ENCODE measurements around the gene POGZ. TPM values are rescaled to one million over a fixed set of nuclear protein-coding genes. Genes with fewer than 3 reads are reported as not detected.

The POGZ gene
- total and polyA plus RNA-seq, 2 of the 4 experiments (the other 2 are of a cell fraction), result 20.8 to 33.5 TPM

DNA sequence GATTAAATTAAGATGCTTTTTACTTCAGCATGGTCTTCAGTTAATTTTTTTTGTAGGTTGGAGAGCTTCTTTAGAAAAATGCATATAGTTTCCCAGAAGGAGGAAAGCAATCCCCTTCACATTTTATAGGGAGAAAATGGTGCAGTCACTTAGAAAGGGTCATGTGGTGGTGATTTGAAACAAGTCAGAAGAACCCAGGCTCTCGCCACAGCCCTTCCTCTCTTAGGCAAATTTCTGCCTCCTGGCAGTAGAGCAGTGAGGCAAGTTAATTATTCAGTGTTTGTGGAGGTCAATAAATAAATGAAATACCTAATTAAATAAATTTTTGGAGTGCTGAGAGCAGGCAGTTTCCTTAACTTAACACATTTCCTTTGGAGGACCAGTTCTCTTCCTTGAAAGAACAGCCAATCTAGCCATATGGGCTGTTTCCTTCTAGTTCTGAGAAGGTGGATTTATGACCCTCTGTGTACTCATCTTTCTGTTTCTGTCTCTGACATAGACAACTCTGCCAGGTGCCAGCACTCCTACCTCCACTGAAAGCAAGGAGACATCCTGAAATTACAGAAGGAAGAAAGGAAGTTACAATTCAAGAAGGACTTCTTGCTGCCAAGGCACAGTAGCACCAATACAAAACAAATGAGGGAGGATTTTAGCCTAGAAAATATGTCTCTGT is 19.0 kb upstream of the POGZ start:
- no peak overlapping the region for H3K56ac ChIP-seq (ENCODE audit: extremely low read depth, insufficient read depth, low read length)
- H3K9me3 ChIP-seq (ENCODE audit: control insufficient read depth, insufficient read depth, low read length), result peaks cover 4% of the 10 kb centered on the region
- no peak overlapping the region for H3K4me3 ChIP-seq (ENCODE audit: insufficient read depth, low read depth, low read length)
- no peak overlapping the region for H2AFZ ChIP-seq (replicated peaks; ENCODE audit: low read length, poor library complexity)
- no TSS peak for BruUV-seq (replicated peaks)
- H3K79me1 ChIP-seq (ENCODE audit: low read depth in 1 of 2, low read length in 2 of 2), result no peaks in the 10 kb centered on the region; a peak in 1 of 4 replicates
- H4K91ac ChIP-seq (ENCODE audit: insufficient read depth, low read depth, low read length), result no peak overlapping the region
- TF ChIP-seq MAFK (IDR thresholded peaks at IDR 0.05; ENCODE audit: low read depth, low read length), result no peak
- TF ChIP-seq CHD1 (IDR thresholded peaks at IDR 0.05; ENCODE audit: low read depth, low read length), result no peak
- no peak for TF ChIP-seq FOS (IDR thresholded peaks at IDR 0.05; ENCODE audit: low read depth, low read length)
- TF ChIP-seq RAD21 (IDR thresholded peaks at IDR 0.05; ENCODE audit: low read length), result no peak
- no peak for TF ChIP-seq BHLHE40 (IDR thresholded peaks at IDR 0.05; ENCODE audit: low read depth, low read length)
- TF ChIP-seq CEBPB (IDR thresholded peaks at IDR 0.05; ENCODE audit: low read depth, low read length), result no peak
- no peak for TF ChIP-seq RCOR1 (IDR thresholded peaks at IDR 0.05; ENCODE audit: insufficient replicate concordance, low read length)
- TF ChIP-seq POLR2A (IDR thresholded peaks at IDR 0.05; ENCODE audit: low read depth, low read length), result no peak
- no peak for TF ChIP-seq NFE2L2 (IDR thresholded peaks at IDR 0.05; ENCODE audit: low read depth, low read length)
- TF ChIP-seq, protein P1, sequence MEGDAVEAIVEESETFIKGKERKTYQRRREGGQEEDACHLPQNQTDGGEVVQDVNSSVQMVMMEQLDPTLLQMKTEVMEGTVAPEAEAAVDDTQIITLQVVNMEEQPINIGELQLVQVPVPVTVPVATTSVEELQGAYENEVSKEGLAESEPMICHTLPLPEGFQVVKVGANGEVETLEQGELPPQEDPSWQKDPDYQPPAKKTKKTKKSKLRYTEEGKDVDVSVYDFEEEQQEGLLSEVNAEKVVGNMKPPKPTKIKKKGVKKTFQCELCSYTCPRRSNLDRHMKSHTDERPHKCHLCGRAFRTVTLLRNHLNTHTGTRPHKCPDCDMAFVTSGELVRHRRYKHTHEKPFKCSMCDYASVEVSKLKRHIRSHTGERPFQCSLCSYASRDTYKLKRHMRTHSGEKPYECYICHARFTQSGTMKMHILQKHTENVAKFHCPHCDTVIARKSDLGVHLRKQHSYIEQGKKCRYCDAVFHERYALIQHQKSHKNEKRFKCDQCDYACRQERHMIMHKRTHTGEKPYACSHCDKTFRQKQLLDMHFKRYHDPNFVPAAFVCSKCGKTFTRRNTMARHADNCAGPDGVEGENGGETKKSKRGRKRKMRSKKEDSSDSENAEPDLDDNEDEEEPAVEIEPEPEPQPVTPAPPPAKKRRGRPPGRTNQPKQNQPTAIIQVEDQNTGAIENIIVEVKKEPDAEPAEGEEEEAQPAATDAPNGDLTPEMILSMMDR (conservative IDR thresholded peaks at IDR 0.05; ENCODE audit: low read depth, low read length), result no peak
- no peaks in the 10 kb centered on the region for H3K27me3 ChIP-seq (ENCODE audit: control insufficient read depth, insufficient read depth, low read length)
- no peak overlapping the region for H2AK5ac ChIP-seq (ENCODE audit: low read depth, low read length)
- no peak overlapping the region for H3K4ac ChIP-seq (ENCODE audit: low read depth, low read length)
- no peak overlapping the region for H3K23ac ChIP-seq (ENCODE audit: low read depth, low read length)
- intact Hi-C loops (cut with micrococcal nuclease) (no loop called here), in situ Hi-C loops (cut with MboI; ENCODE audit: low sequenced_read_pairs) (no loop called here), dilution Hi-C loops (cut with HindIII; ENCODE audit: low sequenced_read_pairs, unreplicated experiment) (no loop called here)
- no peaks in the 10 kb centered on the region for H3K36me3 ChIP-seq (ENCODE audit: control insufficient read depth, insufficient read depth, low read length)
- no peak overlapping the region for H2AK9ac ChIP-seq (replicated peaks; ENCODE audit: low read depth, low read length, poor library complexity)
- no peak overlapping the region for H2BK20ac ChIP-seq (ENCODE audit: low read depth, low read length)
- ATAC-seq (ENCODE audit: low read depth) (no peak), DNase-seq (no peak)
- no peak overlapping the region for H2BK120ac ChIP-seq (ENCODE audit: low read depth, low read length)
- H4K8ac ChIP-seq (ENCODE audit: low read depth in 2 of 2, low read length in 2 of 2), result no peak overlapping the region
- no peak overlapping the region for H2BK15ac ChIP-seq (ENCODE audit: low read depth, low read length)
- no peaks in the 10 kb centered on the region for H4K20me1 ChIP-seq (ENCODE audit: insufficient read depth, low read length)
- no peaks in the 10 kb centered on the region for H3K9me1 ChIP-seq (ENCODE audit: insufficient read depth, low read length)
- no peak overlapping the region for H3K4me2 ChIP-seq (ENCODE audit: low read depth, low read length)
- no peak overlapping the region for H2BK5ac ChIP-seq (ENCODE audit: low read depth, low read length, poor library complexity, severe bottlenecking)
- no peak overlapping the region for H3K27ac ChIP-seq (ENCODE audit: insufficient read depth, low read length)
- no peak overlapping the region for H3K14ac ChIP-seq (replicated peaks; ENCODE audit: low read depth, low read length)
- no peak overlapping the region for H3K9ac ChIP-seq (ENCODE audit: low read depth, low read length)
- H4K5ac ChIP-seq (ENCODE audit: low read depth, low read length), result no peak overlapping the region
- ChIA-PET CTCF (no interaction called here), POLR2A (ENCODE audit: unreplicated experiment) (no interaction called here)
- H3K4me1 ChIP-seq (ENCODE audit: control insufficient read depth, insufficient read depth, low read length), result no peaks in the 10 kb centered on the region; the same call in 1 of the 2 replicates
- no CpG with 5 or more reads among the region's 1 CpG for WGBS, 2 experiments (ENCODE audit: extremely low coverage in 2 of 2, insufficient read length in 1 of 2)
- no peak overlapping the region for H3K18ac ChIP-seq (ENCODE audit: low read depth, low read length)

Data from IMR-90 (cell line).